HepG2 (cell line): ENCODE results near the gene ACADVL. TPM values are rescaled to one million over a fixed set of nuclear protein-coding genes. Genes with fewer than 3 reads are reported as not detected.

ENCODE experiments used
- ATF7 ChIP-seq, 2 experiments: fragments of 450-650 bp in 1 of 2; sonication (generic) in 1 of 2; formaldehyde crosslinking in 1 of 2; IDR thresholded peaks; 2 replicates each; pipeline versions ENCODE4 v1.4.0 to v1.6.1; 2016 to 2020; ENCODE audit warnings: antibody characterized with exemption in 1 of 2, mild to moderate bottlenecking in 1 of 2, missing genetic modification reagents in 1 of 2
- HOXA5 ChIP-seq: sonication (generic); formaldehyde crosslinking; IDR thresholded peaks from 2 replicates; pipeline ENCODE4 v1.4.0; 2020; ENCODE audit warnings: missing genetic modification reagents
- HOXD1 ChIP-seq: sonication (generic); formaldehyde crosslinking; IDR thresholded peaks from 2 replicates; pipeline ENCODE4 v1.5.0; 2020; ENCODE audit warnings: missing genetic modification reagents
- KLF16 ChIP-seq, 2 experiments: sonication (generic) in 1 of 2; formaldehyde crosslinking in 1 of 2; IDR thresholded peaks; 2 replicates each; pipeline versions ENCODE4 v1.6.1 to v1.8.0; 2016 to 2023; ENCODE audit warnings: missing genetic modification reagents in 2 of 2, missing compliant biosample characterization in 1 of 2
- KLF6 ChIP-seq: IDR thresholded peaks from 2 replicates; pipeline ENCODE4 v1.8.0; 2016; ENCODE audit warnings: missing biosample characterization, missing genetic modification reagents
- PTBP1 ChIP-seq: fragments of 200-400 bp; formaldehyde crosslinking; IDR thresholded peaks from 2 replicates; pipeline ENCODE4 v1.6.1; 2018; ENCODE audit warnings: low read length, low read depth; ENCODE audit not compliant: poor library complexity, severe bottlenecking
- RBAK ChIP-seq: sonication (generic); formaldehyde crosslinking; IDR thresholded peaks from 2 replicates; pipeline ENCODE4 v1.5.1; 2020; ENCODE audit warnings: mild to moderate bottlenecking, missing genetic modification reagents
- RXRB ChIP-seq: IDR thresholded peaks from 2 replicates; pipeline ENCODE4 v1.6.1; 2016; ENCODE audit warnings: borderline replicate concordance, missing genetic modification reagents, missing compliant biosample characterization
- SAP130 ChIP-seq: IDR thresholded peaks from 2 replicates; pipeline ENCODE4 v1.6.1; 2016; ENCODE audit warnings: low read depth
- SIX1 ChIP-seq: sonication (generic); formaldehyde crosslinking; IDR thresholded peaks from 2 replicates; pipeline ENCODE4 v1.4.0; 2020; ENCODE audit warnings: missing genetic modification reagents, borderline replicate concordance
- TRIM24 ChIP-seq: sonication (generic); formaldehyde crosslinking; IDR thresholded peaks from 2 replicates; pipeline ENCODE4 v1.8.0; 2022; ENCODE audit warnings: mild to moderate bottlenecking, missing genetic modification reagents
- ZKSCAN1 ChIP-seq: fragments of 150-350 bp; IDR thresholded peaks from 2 replicates; pipeline ENCODE4 v1.6.1; 2014; ENCODE audit warnings: low read length
- ZNF337 ChIP-seq: sonication (generic); formaldehyde crosslinking; IDR thresholded peaks from 2 replicates; pipeline ENCODE4 v1.5.1; 2020; ENCODE audit warnings: missing genetic modification reagents, low read depth, mild to moderate bottlenecking, borderline replicate concordance
- ZNF468 ChIP-seq: sonication (generic); formaldehyde crosslinking; IDR thresholded peaks from 2 replicates; pipeline ENCODE4 v1.8.0; 2022; ENCODE audit warnings: mild to moderate bottlenecking, moderate library complexity, missing genetic modification reagents
- ZNF878 ChIP-seq: sonication (generic); formaldehyde crosslinking; IDR thresholded peaks from 2 replicates; pipeline ENCODE4 v1.8.1; 2023; ENCODE audit warnings: mild to moderate bottlenecking, missing genetic modification reagents, moderate library complexity
- ZNF883 ChIP-seq: sonication (generic); formaldehyde crosslinking; IDR thresholded peaks from 2 replicates; pipeline ENCODE4 v1.5.1; 2020; ENCODE audit warnings: mild to moderate bottlenecking, missing genetic modification reagents; ENCODE audit errors: not compliant biosample characterization
- polyA plus RNA-seq, 8 experiments: library from polyadenylated mRNA; depleted of rRNA in 3 of 8; stranded (reverse) in 7 of 8; unstranded in 1 of 8; fragments of >200 nt; fragmentation: Illumina TruSeq in 4 of 8; extraction: Trizol in 4 of 8; gene quantifications; 2 replicates each; pipeline versions ENCODE4 v1.2.1 to v1.2.3, GENCODE V29; 2011 to 2016; ENCODE audit warnings: low read depth in 4 of 8, missing spikeins in 1 of 8, mixed read lengths in 1 of 8; ENCODE audit not compliant: insufficient read depth in 1 of 8
- total RNA-seq, 5 experiments: library from RNA; depleted of rRNA; stranded (reverse); fragments of >200 nt; fragmentation: Illumina TruSeq; extraction: Trizol; gene quantifications; 2 replicates each; pipeline ENCODE4 v1.2.3, GENCODE V29; 2016; ENCODE audit warnings: low read depth in 1 of 5
- TF ChIP-seq, protein P1 (sequence below): sonication (generic); formaldehyde crosslinking; IDR thresholded peaks from 2 replicates; pipeline ENCODE4 v1.4.0; 2020; ENCODE audit warnings: missing genetic modification reagents
- TF ChIP-seq, protein P2 (sequence below): sonication (generic); formaldehyde crosslinking; IDR thresholded peaks from 2 replicates; pipeline ENCODE4 v1.5.0; 2020; ENCODE audit warnings: mild to moderate bottlenecking, missing genetic modification reagents, borderline replicate concordance
- TF ChIP-seq, protein P3 (sequence below): sonication (generic); formaldehyde crosslinking; IDR thresholded peaks from 2 replicates; pipeline ENCODE4 v1.5.0; 2020; ENCODE audit warnings: missing genetic modification reagents

The ACADVL gene
- total and polyA plus RNA-seq, 2 of the 13 experiments (the other 11 are each of a cell fraction or from before 2014, with no cell fraction given) = 219 to 412 TPM

DNA sequence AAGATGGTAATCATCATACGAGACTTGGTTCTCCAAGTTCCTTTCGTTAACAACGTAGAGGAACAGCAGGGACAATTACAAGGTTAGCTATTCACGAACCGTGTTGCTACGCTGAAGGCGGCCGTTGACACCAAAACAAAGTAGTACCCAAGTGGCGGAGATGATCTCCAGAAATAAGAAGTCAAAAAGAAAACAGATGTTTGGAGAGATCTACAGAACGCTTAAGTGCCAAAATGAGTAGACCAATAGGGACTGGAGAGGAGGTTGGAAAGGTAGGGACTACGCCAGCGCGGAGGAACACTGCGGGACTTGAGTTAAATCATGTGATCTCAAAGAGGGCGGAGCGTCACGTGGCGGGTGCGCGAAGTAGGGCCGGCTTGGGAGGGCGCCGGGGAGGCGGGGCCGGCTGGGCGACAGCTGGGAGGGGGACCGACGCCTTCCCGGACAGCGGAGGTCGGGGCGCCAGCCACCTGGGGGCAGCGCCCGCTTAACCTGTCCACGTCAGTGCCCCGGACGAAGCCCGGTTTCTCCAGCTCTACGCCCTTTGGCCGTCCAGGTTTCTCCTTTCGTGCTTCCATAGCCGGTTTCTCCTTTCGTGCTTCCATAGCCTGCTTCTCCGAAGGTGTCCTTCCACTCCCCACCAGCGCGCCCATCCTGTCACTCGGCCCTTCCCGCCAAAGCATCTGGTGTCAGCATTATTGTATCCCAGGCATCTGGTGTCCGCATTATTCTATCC is 23.1 kb downstream of the ACADVL start (continued):
- TF ChIP-seq, protein P1, sequence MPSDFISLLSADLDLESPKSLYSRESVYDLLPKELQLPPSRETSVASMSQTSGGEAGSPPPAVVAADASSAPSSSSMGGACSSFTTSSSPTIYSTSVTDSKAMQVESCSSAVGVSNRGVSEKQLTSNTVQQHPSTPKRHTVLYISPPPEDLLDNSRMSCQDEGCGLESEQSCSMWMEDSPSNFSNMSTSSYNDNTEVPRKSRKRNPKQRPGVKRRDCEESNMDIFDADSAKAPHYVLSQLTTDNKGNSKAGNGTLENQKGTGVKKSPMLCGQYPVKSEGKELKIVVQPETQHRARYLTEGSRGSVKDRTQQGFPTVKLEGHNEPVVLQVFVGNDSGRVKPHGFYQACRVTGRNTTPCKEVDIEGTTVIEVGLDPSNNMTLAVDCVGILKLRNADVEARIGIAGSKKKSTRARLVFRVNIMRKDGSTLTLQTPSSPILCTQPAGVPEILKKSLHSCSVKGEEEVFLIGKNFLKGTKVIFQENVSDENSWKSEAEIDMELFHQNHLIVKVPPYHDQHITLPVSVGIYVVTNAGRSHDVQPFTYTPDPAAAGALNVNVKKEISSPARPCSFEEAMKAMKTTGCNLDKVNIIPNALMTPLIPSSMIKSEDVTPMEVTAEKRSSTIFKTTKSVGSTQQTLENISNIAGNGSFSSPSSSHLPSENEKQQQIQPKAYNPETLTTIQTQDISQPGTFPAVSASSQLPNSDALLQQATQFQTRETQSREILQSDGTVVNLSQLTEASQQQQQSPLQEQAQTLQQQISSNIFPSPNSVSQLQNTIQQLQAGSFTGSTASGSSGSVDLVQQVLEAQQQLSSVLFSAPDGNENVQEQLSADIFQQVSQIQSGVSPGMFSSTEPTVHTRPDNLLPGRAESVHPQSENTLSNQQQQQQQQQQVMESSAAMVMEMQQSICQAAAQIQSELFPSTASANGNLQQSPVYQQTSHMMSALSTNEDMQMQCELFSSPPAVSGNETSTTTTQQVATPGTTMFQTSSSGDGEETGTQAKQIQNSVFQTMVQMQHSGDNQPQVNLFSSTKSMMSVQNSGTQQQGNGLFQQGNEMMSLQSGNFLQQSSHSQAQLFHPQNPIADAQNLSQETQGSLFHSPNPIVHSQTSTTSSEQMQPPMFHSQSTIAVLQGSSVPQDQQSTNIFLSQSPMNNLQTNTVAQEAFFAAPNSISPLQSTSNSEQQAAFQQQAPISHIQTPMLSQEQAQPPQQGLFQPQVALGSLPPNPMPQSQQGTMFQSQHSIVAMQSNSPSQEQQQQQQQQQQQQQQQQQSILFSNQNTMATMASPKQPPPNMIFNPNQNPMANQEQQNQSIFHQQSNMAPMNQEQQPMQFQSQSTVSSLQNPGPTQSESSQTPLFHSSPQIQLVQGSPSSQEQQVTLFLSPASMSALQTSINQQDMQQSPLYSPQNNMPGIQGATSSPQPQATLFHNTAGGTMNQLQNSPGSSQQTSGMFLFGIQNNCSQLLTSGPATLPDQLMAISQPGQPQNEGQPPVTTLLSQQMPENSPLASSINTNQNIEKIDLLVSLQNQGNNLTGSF (CRISPR knock-in tag) = no peak
- 0 out of 2 replicates have a peak, but pooled peaks have one; percentile 28 for TF ChIP-seq KLF6 (CRISPR knock-in tag)
- no peak for TF ChIP-seq ZKSCAN1
- no peak for TF ChIP-seq PTBP1
- no peak; the same call in 1 of the 2 replicates for TF ChIP-seq HOXA5 (CRISPR knock-in tag)
- TF ChIP-seq, protein P2, sequence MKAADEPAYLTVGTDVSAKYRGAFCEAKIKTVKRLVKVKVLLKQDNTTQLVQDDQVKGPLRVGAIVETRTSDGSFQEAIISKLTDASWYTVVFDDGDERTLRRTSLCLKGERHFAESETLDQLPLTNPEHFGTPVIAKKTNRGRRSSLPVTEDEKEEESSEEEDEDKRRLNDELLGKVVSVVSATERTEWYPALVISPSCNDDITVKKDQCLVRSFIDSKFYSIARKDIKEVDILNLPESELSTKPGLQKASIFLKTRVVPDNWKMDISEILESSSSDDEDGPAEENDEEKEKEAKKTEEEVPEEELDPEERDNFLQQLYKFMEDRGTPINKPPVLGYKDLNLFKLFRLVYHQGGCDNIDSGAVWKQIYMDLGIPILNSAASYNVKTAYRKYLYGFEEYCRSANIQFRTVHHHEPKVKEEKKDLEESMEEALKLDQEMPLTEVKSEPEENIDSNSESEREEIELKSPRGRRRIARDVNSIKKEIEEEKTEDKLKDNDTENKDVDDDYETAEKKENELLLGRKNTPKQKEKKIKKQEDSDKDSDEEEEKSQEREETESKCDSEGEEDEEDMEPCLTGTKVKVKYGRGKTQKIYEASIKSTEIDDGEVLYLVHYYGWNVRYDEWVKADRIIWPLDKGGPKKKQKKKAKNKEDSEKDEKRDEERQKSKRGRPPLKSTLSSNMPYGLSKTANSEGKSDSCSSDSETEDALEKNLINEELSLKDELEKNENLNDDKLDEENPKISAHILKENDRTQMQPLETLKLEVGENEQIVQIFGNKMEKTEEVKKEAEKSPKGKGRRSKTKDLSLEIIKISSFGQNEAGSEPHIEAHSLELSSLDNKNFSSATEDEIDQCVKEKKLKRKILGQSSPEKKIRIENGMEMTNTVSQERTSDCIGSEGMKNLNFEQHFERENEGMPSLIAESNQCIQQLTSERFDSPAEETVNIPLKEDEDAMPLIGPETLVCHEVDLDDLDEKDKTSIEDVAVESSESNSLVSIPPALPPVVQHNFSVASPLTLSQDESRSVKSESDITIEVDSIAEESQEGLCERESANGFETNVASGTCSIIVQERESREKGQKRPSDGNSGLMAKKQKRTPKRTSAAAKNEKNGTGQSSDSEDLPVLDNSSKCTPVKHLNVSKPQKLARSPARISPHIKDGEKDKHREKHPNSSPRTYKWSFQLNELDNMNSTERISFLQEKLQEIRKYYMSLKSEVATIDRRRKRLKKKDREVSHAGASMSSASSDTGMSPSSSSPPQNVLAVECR (CRISPR knock-in tag) = peak; percentile 71
- TF ChIP-seq SIX1 (CRISPR knock-in tag) = peak; percentile 84
- TF ChIP-seq, protein P3, sequence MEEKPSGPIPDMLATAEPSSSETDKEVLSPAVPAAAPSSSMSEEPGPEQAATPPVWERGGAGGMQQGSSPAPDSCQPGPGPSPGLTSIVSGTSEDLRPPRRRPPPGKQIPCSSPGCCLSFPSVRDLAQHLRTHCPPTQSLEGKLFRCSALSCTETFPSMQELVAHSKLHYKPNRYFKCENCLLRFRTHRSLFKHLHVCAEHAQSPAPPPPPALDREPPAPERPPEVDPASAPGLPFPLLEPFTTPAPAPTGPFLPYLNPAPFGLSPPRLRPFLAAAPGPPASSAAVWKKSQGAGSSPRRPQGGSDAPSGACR (CRISPR knock-in tag) = no peak; the same call in 1 of the 2 replicates
- TF ChIP-seq KLF16 (CRISPR knock-in tag; IDR thresholded peaks at IDR 0.05) = peak in 1 of 2 experiments; percentile 92; a peak in 2 of 4 replicates
- TF ChIP-seq RBAK (CRISPR knock-in tag) = no peak; the same call in 1 of the 2 replicates
- 0 out of 2 replicates have a peak, but pooled peaks have one; percentile 42 for TF ChIP-seq ZNF878 (CRISPR knock-in tag)
- TF ChIP-seq ZNF883 = peak; percentile 45
- TF ChIP-seq ZNF468 (CRISPR knock-in tag) = no peak
- 0 out of 2 replicates have a peak, but pooled peaks have one; percentile 30 for TF ChIP-seq HOXD1 (CRISPR knock-in tag)
- no peak for TF ChIP-seq ZNF337 (CRISPR knock-in tag)
- TF ChIP-seq SAP130 (CRISPR knock-in tag) = peak; percentile 96
- TF ChIP-seq ATF7 (IDR thresholded peaks at IDR 0.05) = no peak
- TF ChIP-seq ATF7 (CRISPR knock-in tag; IDR thresholded peaks at IDR 0.05) = peak; percentile 31; the same call in 1 of the 2 replicates
- peak; percentile 74 for TF ChIP-seq RXRB
- TF ChIP-seq TRIM24 (CRISPR knock-in tag) = no peak
